ENCODE measurements around the gene ZNF717.
A peak's percentile ranks its signal among the peaks of the same experiment; 100 is the strongest.
"Not testable (repeated sequence)": the region's sequence is repeated elsewhere in the genome, so short reads cannot be mapped to it uniquely, and the experiment has no call there.

The ZNF717 gene

GRCh38 chr3:75785081-75785755, at the start of gene ZNF717:
Gene ZNF717, minus strand, starts transcription at chr3:75785549. Its CDS starts 2,187 bp downstream, at chr3:75783362.
- peak; percentile 68 for DNase-seq (ENCODE audit: low read depth, low spot score)

GRCh38 chr3:75831076-75831475, 45.7 kb upstream of the ZNF717 start:
- not testable (repeated sequence) for DNase-seq (ENCODE audit: low read depth, low spot score)

- DNase-seq (ENCODE audit: low read depth, low spot score) = not testable (repeated sequence)
Measured at GRCh38 chr3:75818019-75818418, 32.7 kb upstream of the ZNF717 start.

- DNase-seq (ENCODE audit: low read depth, low spot score) = not testable (repeated sequence)
Measured at GRCh38 chr3:75816287-75817180, 31.2 kb upstream of the ZNF717 start.

- DNase-seq (ENCODE audit: low read depth, low spot score) = no peak
Measured at GRCh38 chr3:75814797-75815196, 29.4 kb upstream of the ZNF717 start.

- no peak for DNase-seq (ENCODE audit: low read depth, low spot score)
Measured at GRCh38 chr3:75782506-75782905, 2.8 kb downstream of the ZNF717 start.

GRCh38 chr3:75781079-75781745, 4.1 kb downstream of the ZNF717 start:
- no peak for DNase-seq (ENCODE audit: low read depth, low spot score)

GRCh38 chr3:75777742-75778141, 7.6 kb downstream of the ZNF717 start:
- DNase-seq (ENCODE audit: low read depth, low spot score) = not testable (repeated sequence)

- not testable (repeated sequence) for DNase-seq (ENCODE audit: low read depth, low spot score)
Measured at GRCh38 chr3:75771631-75772030, 13.7 kb downstream of the ZNF717 start.

GRCh38 chr3:75768303-75769017, 16.9 kb downstream of the ZNF717 start:
- DNase-seq (ENCODE audit: low read depth, low spot score) = no peak

GRCh38 chr3:75737831-75738493, 47.4 kb downstream of the ZNF717 start:
- no peak for DNase-seq (ENCODE audit: low read depth, low spot score)

GRCh38 chr3:75727985-75728384, 57.4 kb downstream of the ZNF717 start:
- no peak for DNase-seq (ENCODE audit: low read depth, low spot score)

GRCh38 chr3:75692061-75692460, 93.3 kb downstream of the ZNF717 start:
- no peak for DNase-seq (ENCODE audit: low read depth, low spot score)

- DNase-seq (ENCODE audit: low read depth, low spot score) = no peak
Measured at GRCh38 chr3:75687323-75687722, 98.0 kb downstream of the ZNF717 start.
